DND-41 (cell line): Measurements from ENCODE around the gene ZFP91.

ENCODE experiments used
- CTCF ChIP-seq: IDR thresholded peaks from 2 replicates; pipeline ENCODE4 v1.5.1; 2012; ENCODE audit warnings: borderline replicate concordance, low read length, moderate library complexity, mild to moderate bottlenecking; ENCODE audit not compliant: poor library complexity, severe bottlenecking; ENCODE audit errors: extremely low read depth
- EZH2 ChIP-seq: IDR thresholded peaks from 3 replicates; pipeline ENCODE4 v1.6.1; 2012; ENCODE audit warnings: borderline replicate concordance, low read depth, mild to moderate bottlenecking, moderate library complexity, low read length, inconsistent platforms; ENCODE audit not compliant: severe bottlenecking

DNA sequence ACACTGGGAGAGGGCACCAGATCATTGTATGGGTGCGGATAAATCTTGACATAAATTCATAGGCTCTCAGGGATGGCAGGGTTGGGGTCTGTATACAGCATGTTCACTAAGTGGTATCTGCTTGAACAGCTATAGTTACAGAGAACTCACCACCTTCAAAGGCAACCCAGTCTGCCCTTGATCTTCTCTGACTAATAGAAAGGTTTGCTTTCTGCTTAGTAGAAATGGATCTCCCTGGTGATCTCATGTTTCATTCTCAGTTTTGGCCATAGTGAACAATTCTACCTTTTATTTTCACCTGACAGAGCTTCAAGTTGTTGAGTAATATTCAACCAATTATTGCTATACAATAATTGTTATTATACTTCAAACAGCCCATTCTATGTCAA, 76.0 kb downstream of the ZFP91 start:
- TF ChIP-seq CTCF, result no peak
- TF ChIP-seq EZH2, result no peak
